Panc1 (cell line): ENCODE results near the gene FAM163B. TPM values are rescaled to one million over a fixed set of nuclear protein-coding genes. Genes with fewer than 3 reads are reported as not detected.

Experiments
- ATAC-seq: fragments of 200-7000 bp; cut with Tn5 transposase; 2 replicates; pipeline ENCODE4 v1.9.1; 2020; ENCODE audit warnings: mild to moderate bottlenecking, moderate library complexity
- BruUV-seq: library from RNA; stranded (reverse); fragments of 400-500 nt; replicated peaks from 2 replicates; lab custom pipeline; 2021; lab: Mats Ljungman, UMichigan
- CTCF ChIA-PET: fragments of 300-600 bp; sonication (Branson Sonifier 250); formaldehyde crosslinking; loops from one replicate; lab custom pipeline; 2022; ENCODE audit warnings: antibody characterized with exemption; lab: Charles Lee
- POLR2A ChIA-PET: fragments of 300-600 bp; sonication (Branson Sonifier 250); formaldehyde crosslinking; loops from one replicate; lab custom pipeline; 2022; ENCODE audit warnings: antibody characterized with exemption; lab: Charles Lee
- DNase-seq: peaks from one replicate; pipeline ENCODE4 v3.0.0-alpha.2; 2010; ENCODE audit warnings: low read depth, low spot score
- H3K27ac ChIP-seq: 2 replicates; pipeline ENCODE4 v1.5.1; 2011; ENCODE audit warnings: mild to moderate bottlenecking, low read length, inconsistent platforms
- H3K27me3 ChIP-seq: fragments of 200-500 bp; sonication (Bioruptor generic); 2 replicates; pipeline ENCODE4 v1.6.0; 2014; ENCODE audit warnings: low read length, inconsistent platforms; ENCODE audit not compliant: control insufficient read depth, insufficient read depth
- H3K36me3 ChIP-seq: fragments of 200-500 bp; sonication (Bioruptor generic); 2 replicates; pipeline ENCODE4 v1.5.1; 2014; ENCODE audit warnings: inconsistent platforms, mild to moderate bottlenecking, low read length, moderate library complexity; ENCODE audit not compliant: control insufficient read depth, insufficient read depth
- H3K4me1 ChIP-seq: 2 replicates; pipeline ENCODE4 v1.5.1; 2011; ENCODE audit warnings: inconsistent platforms, mild to moderate bottlenecking, low read length, moderate library complexity; ENCODE audit not compliant: control insufficient read depth, insufficient read depth
- H3K4me3 ChIP-seq, 2 experiments: 2 replicates each; pipeline ENCODE4 v1.5.1; 2011 to 2012; ENCODE audit warnings: low read depth in 2 of 2, low read length in 2 of 2, mild to moderate bottlenecking in 2 of 2, inconsistent platforms in 1 of 2, moderate library complexity in 1 of 2
- H3K9me3 ChIP-seq: fragments of 200-500 bp; sonication (Bioruptor generic); 2 replicates; pipeline ENCODE4 v1.5.1; 2014; ENCODE audit warnings: low read depth, mild to moderate bottlenecking, inconsistent platforms, low read length, moderate library complexity; ENCODE audit not compliant: control insufficient read depth, insufficient read depth
- POLR2AphosphoS5 ChIP-seq: IDR thresholded peaks from 2 replicates; pipeline ENCODE4 v1.6.1; 2012; ENCODE audit warnings: mild to moderate bottlenecking, low read depth, low read length, moderate library complexity
- REST ChIP-seq, 2 experiments: IDR thresholded peaks; 2 replicates each; pipeline ENCODE4 v1.6.1; 2011 to 2012; ENCODE audit warnings: low read depth in 2 of 2, control low read depth in 1 of 2, low read length in 1 of 2, mild to moderate bottlenecking in 1 of 2, moderate library complexity in 1 of 2; ENCODE audit not compliant: insufficient read depth in 1 of 2
- SIN3A ChIP-seq: IDR thresholded peaks from 2 replicates; pipeline ENCODE4 v1.6.1; 2012; ENCODE audit warnings: low read depth, mild to moderate bottlenecking, low read length, moderate library complexity, borderline replicate concordance; ENCODE audit not compliant: insufficient read depth
- TCF7L2 ChIP-seq: IDR thresholded peaks from 2 replicates; pipeline ENCODE4 v1.6.1; 2011; ENCODE audit warnings: mild to moderate bottlenecking, low read depth, low read length, inconsistent platforms
- in situ Hi-C: cut with HindIII; loops from 2 replicates; pipeline ENCODE4 v1.10.0; 2016; ENCODE audit warnings: low sequenced_read_pairs, low pct_unique_long_range_greater_than_20kb
- intact Hi-C: fragments of 100-400 bp; cut with micrococcal nuclease; formaldehyde crosslinking; loops from one replicate; pipeline ENCODE4 v1.10.0; 2022; ENCODE audit not compliant: unreplicated experiment
- total RNA-seq: library from RNA; stranded (reverse); gene quantifications from one replicate; pipeline ENCODE4 v1.2.1, GENCODE V29; 2021; ENCODE audit not compliant: unreplicated experiment
- TF ChIP-seq, protein P1 (sequence below): fragments of 450-650 bp; IDR thresholded peaks from 2 replicates; pipeline ENCODE4 v1.5.1; 2017; ENCODE audit warnings: mild to moderate bottlenecking

Gene FAM163B
- total RNA-seq, 1 experiment from 2014 or later: not detected

DNA sequence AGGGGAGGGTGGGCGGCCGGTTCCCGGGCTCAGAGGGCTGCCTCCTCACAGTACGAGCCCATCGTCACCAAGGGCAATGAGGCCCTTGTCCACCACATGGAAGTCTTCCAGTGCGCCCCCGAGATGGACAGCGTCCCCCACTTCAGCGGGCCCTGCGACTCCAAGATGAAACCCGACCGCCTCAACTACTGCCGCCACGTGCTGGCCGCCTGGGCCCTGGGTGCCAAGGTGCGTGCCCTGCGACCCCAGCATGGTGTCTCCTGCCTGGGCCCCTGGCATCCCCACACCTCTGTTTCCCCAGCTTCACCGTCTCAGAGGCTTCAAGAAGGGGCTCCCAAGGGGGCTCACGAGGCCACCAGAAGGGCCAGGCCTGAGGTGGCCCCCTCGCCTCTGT lies 34.2 kb upstream of the FAM163B start:
- Histone ChIP-seq H3K27ac (no peak overlapping the region), H3K27me3 (no peaks in the 10 kb centered on the region), H3K4me1 (no peaks in the 10 kb centered on the region), H3K36me3 (no peaks in the 10 kb centered on the region), H3K4me3 (no peak overlapping the region), H3K9me3 (no peaks in the 10 kb centered on the region)
- ChIA-PET POLR2A (no interaction called here), CTCF (no interaction called here)
- BruUV-seq: no TSS peak
- no peak for DNase-seq
- intact Hi-C loops (no loop called here), in situ Hi-C loops (no loop called here)
- no peak for TF ChIP-seq POLR2AphosphoS5
- TF ChIP-seq TCF7L2: no peak
- TF ChIP-seq, protein P1, sequence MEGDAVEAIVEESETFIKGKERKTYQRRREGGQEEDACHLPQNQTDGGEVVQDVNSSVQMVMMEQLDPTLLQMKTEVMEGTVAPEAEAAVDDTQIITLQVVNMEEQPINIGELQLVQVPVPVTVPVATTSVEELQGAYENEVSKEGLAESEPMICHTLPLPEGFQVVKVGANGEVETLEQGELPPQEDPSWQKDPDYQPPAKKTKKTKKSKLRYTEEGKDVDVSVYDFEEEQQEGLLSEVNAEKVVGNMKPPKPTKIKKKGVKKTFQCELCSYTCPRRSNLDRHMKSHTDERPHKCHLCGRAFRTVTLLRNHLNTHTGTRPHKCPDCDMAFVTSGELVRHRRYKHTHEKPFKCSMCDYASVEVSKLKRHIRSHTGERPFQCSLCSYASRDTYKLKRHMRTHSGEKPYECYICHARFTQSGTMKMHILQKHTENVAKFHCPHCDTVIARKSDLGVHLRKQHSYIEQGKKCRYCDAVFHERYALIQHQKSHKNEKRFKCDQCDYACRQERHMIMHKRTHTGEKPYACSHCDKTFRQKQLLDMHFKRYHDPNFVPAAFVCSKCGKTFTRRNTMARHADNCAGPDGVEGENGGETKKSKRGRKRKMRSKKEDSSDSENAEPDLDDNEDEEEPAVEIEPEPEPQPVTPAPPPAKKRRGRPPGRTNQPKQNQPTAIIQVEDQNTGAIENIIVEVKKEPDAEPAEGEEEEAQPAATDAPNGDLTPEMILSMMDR: no peak
- TF ChIP-seq SIN3A: no peak
- TF ChIP-seq REST (IDR thresholded peaks at IDR 0.05; ENCODE audit: insufficient read depth in 1 of 2, low read depth in 2 of 2, low read length in 1 of 2): no peak
- no peak for ATAC-seq

GRCh38 chr9:133642708-133643361 lies 33.6 kb upstream of the FAM163B start:
- DNase-seq (no peak), ATAC-seq (no peak)
- H3K27ac ChIP-seq: no peak overlapping the region
- CTCF ChIA-PET: no interaction called here
- H3K4me3 ChIP-seq: no peak overlapping the region
- in situ Hi-C loops: no loop called here
- TF ChIP-seq, protein P1: no peak
- TF ChIP-seq POLR2AphosphoS5 (no peak), SIN3A (no peak), REST (IDR thresholded peaks at IDR 0.05; ENCODE audit: insufficient read depth in 1 of 2, low read depth in 2 of 2, low read length in 1 of 2) (no peak), TCF7L2 (no peak)
- POLR2A ChIA-PET: no interaction called here
- H3K27me3 ChIP-seq: no peaks in the 10 kb centered on the region
- H3K36me3 ChIP-seq: no peaks in the 10 kb centered on the region
- no peaks in the 10 kb centered on the region for H3K9me3 ChIP-seq
- intact Hi-C loops: no loop called here
- no peaks in the 10 kb centered on the region for H3K4me1 ChIP-seq
- BruUV-seq: no TSS peak
